SW480 (cell line): ENCODE measurements around the gene EBF3.

Experiments used
- DNase-seq: peaks from one replicate; pipeline ENCODE4 v3.0.0-alpha.2; 2016; ENCODE audit warnings: low spot score

EBF3 gene

GRCh38 chr10:129959544-129960480, 4.3 kb downstream of the EBF3 start:
- DNase-seq: no peak

- DNase-seq: no peak
Measured at GRCh38 chr10:129958629-129959543, 5.2 kb downstream of the EBF3 start.

GRCh38 chr10:129958148-129958628, 5.9 kb downstream of the EBF3 start:
- no peak for DNase-seq

- no peak for DNase-seq
Measured at GRCh38 chr10:129956876-129957673, 7.0 kb downstream of the EBF3 start.

- no peak for DNase-seq
Measured at GRCh38 chr10:129956286-129956670, 7.8 kb downstream of the EBF3 start.

GRCh38 chr10:129955601-129956285, 8.3 kb downstream of the EBF3 start:
- DNase-seq: peak; percentile 33

- no peak for DNase-seq
Measured at GRCh38 chr10:129954492-129955315, 9.4 kb downstream of the EBF3 start.

- no peak for DNase-seq
Measured at GRCh38 chr10:129953119-129954051, 10.7 kb downstream of the EBF3 start.

GRCh38 chr10:129952378-129953118, 11.5 kb downstream of the EBF3 start:
- DNase-seq: no peak

GRCh38 chr10:129951970-129952265, 12.2 kb downstream of the EBF3 start:
- no peak for DNase-seq

GRCh38 chr10:129951101-129951969, 12.7 kb downstream of the EBF3 start:
- DNase-seq: no peak

GRCh38 chr10:129950676-129951075, 13.4 kb downstream of the EBF3 start:
- no peak for DNase-seq

GRCh38 chr10:129949891-129950291, 14.2 kb downstream of the EBF3 start:
- DNase-seq: no peak

- DNase-seq: no peak
Measured at GRCh38 chr10:129949411-129949810, 14.7 kb downstream of the EBF3 start.

GRCh38 chr10:129946859-129947258, 17.2 kb downstream of the EBF3 start:
- no peak for DNase-seq

GRCh38 chr10:129945941-129946760, 17.9 kb downstream of the EBF3 start:
- no peak for DNase-seq

GRCh38 chr10:129945526-129945925, 18.5 kb downstream of the EBF3 start:
- no peak for DNase-seq
